ENCODE results near the gene GNA14.

GNA14 gene

GRCh38 chr9:77518688-77519087 is 129.4 kb downstream of the GNA14 start:
- H3K4me1 ChIP-seq (ENCODE audit: control insufficient read depth, insufficient read depth, low read length): no peaks in the 10 kb centered on the region
- no peaks in the 10 kb centered on the region for H3K9me3 ChIP-seq (ENCODE audit: control insufficient read depth, low read length)
- no peaks in the 10 kb centered on the region for H3K27me3 ChIP-seq (ENCODE audit: control insufficient read depth, insufficient read depth, low read length, poor library complexity, severe bottlenecking)
- WGBS, 2 experiments: 100% methylated on average over 1 of the region's 1 CpG; no CpG with 5 or more reads in 1 of the 2 experiments
- H3K36me3 ChIP-seq (ENCODE audit: control insufficient read depth, insufficient read depth, low read length): no peaks in the 10 kb centered on the region
- H3K27ac ChIP-seq (ENCODE audit: insufficient read depth, low read depth, low read length, poor library complexity, severe bottlenecking): no peak overlapping the region
- no peak overlapping the region for H3K4me3 ChIP-seq (ENCODE audit: insufficient read depth, low read depth, low read length)

- no peaks in the 10 kb centered on the region for H3K4me1 ChIP-seq (ENCODE audit: control insufficient read depth, insufficient read depth, low read length)
- no peak overlapping the region for H3K4me3 ChIP-seq (ENCODE audit: insufficient read depth, low read depth, low read length)
- 79 to 85% methylated on average over 6 of the region's 6 CpGs for WGBS, 2 experiments
- no peak overlapping the region for H3K27ac ChIP-seq (ENCODE audit: insufficient read depth, low read depth, low read length, poor library complexity, severe bottlenecking)
- H3K36me3 ChIP-seq (ENCODE audit: control insufficient read depth, insufficient read depth, low read length): no peaks in the 10 kb centered on the region
- H3K27me3 ChIP-seq (ENCODE audit: control insufficient read depth, insufficient read depth, low read length, poor library complexity, severe bottlenecking): no peaks in the 10 kb centered on the region
- H3K9me3 ChIP-seq (ENCODE audit: control insufficient read depth, low read length): no peaks in the 10 kb centered on the region
Measured at GRCh38 chr9:77516781-77517180, 131.3 kb downstream of the GNA14 start.

GRCh38 chr9:77514886-77515711 is 133.0 kb downstream of the GNA14 start:
- Histone ChIP-seq H3K36me3 (ENCODE audit: control insufficient read depth, insufficient read depth, low read length) (no peaks in the 10 kb centered on the region), H3K27ac (ENCODE audit: insufficient read depth, low read depth, low read length, poor library complexity, severe bottlenecking) (no peak overlapping the region), H3K4me1 (ENCODE audit: control insufficient read depth, insufficient read depth, low read length) (no peaks in the 10 kb centered on the region), H3K9me3 (ENCODE audit: control insufficient read depth, low read length) (no peaks in the 10 kb centered on the region), H3K4me3 (ENCODE audit: insufficient read depth, low read depth, low read length) (no peak overlapping the region), H3K27me3 (ENCODE audit: control insufficient read depth, insufficient read depth, low read length, poor library complexity, severe bottlenecking) (no peaks in the 10 kb centered on the region)
- WGBS, 2 experiments: 91 to 93% methylated on average over 9 of the region's 9 CpGs

GRCh38 chr9:77513457-77513856 is 134.7 kb downstream of the GNA14 start:
- no peaks in the 10 kb centered on the region for H3K36me3 ChIP-seq (ENCODE audit: control insufficient read depth, insufficient read depth, low read length)
- WGBS, 2 experiments: 94% methylated on average over 5 of the region's 5 CpGs
- no peak overlapping the region for H3K4me3 ChIP-seq (ENCODE audit: insufficient read depth, low read depth, low read length)
- no peaks in the 10 kb centered on the region for H3K4me1 ChIP-seq (ENCODE audit: control insufficient read depth, insufficient read depth, low read length)
- H3K27me3 ChIP-seq (ENCODE audit: control insufficient read depth, insufficient read depth, low read length, poor library complexity, severe bottlenecking): no peaks in the 10 kb centered on the region
- H3K27ac ChIP-seq (ENCODE audit: insufficient read depth, low read depth, low read length, poor library complexity, severe bottlenecking): no peak overlapping the region
- no peaks in the 10 kb centered on the region for H3K9me3 ChIP-seq (ENCODE audit: control insufficient read depth, low read length)

DNA sequence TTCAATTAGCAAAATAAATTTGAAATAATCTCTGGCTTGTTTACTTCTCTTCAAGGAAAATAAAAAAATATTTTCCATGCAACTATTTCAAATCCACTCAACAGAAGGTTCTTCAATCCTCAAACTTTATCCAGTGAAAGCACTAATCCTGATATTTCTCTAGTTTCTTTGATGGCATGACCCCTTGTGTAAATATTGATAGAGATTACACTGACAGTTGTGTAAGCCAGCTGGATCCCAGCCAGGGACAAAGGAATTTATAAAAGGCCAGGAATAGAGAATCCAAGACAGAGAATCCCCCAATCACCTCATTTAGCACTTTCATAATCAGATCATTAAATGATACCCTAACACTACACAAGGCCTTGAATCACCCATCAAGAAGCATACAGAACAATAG is 135.2 kb downstream of the GNA14 start:
- no peak overlapping the region for H3K27ac ChIP-seq (ENCODE audit: insufficient read depth, low read depth, low read length, poor library complexity, severe bottlenecking)
- no peaks in the 10 kb centered on the region for H3K9me3 ChIP-seq (ENCODE audit: control insufficient read depth, low read length)
- no peaks in the 10 kb centered on the region for H3K36me3 ChIP-seq (ENCODE audit: control insufficient read depth, insufficient read depth, low read length)
- H3K27me3 ChIP-seq (ENCODE audit: control insufficient read depth, insufficient read depth, low read length, poor library complexity, severe bottlenecking): no peaks in the 10 kb centered on the region
- no peaks in the 10 kb centered on the region for H3K4me1 ChIP-seq (ENCODE audit: control insufficient read depth, insufficient read depth, low read length)
- H3K4me3 ChIP-seq (ENCODE audit: insufficient read depth, low read depth, low read length): no peak overlapping the region

GRCh38 chr9:77511525-77511924 is 136.6 kb downstream of the GNA14 start:
- Histone ChIP-seq H3K4me3 (ENCODE audit: insufficient read depth, low read depth, low read length) (no peak overlapping the region), H3K27me3 (ENCODE audit: control insufficient read depth, insufficient read depth, low read length, poor library complexity, severe bottlenecking) (no peaks in the 10 kb centered on the region), H3K4me1 (ENCODE audit: control insufficient read depth, insufficient read depth, low read length) (no peaks in the 10 kb centered on the region), H3K27ac (ENCODE audit: insufficient read depth, low read depth, low read length, poor library complexity, severe bottlenecking) (no peak overlapping the region), H3K36me3 (ENCODE audit: control insufficient read depth, insufficient read depth, low read length) (no peaks in the 10 kb centered on the region), H3K9me3 (ENCODE audit: control insufficient read depth, low read length) (no peaks in the 10 kb centered on the region)
- 85 to 88% methylated on average over 3 of the region's 3 CpGs for WGBS, 2 experiments

- H3K27ac ChIP-seq (ENCODE audit: insufficient read depth, low read depth, low read length, poor library complexity, severe bottlenecking): no peak overlapping the region
Measured at GRCh38 chr9:77510666-77511065, 137.5 kb downstream of the GNA14 start.

DNA sequence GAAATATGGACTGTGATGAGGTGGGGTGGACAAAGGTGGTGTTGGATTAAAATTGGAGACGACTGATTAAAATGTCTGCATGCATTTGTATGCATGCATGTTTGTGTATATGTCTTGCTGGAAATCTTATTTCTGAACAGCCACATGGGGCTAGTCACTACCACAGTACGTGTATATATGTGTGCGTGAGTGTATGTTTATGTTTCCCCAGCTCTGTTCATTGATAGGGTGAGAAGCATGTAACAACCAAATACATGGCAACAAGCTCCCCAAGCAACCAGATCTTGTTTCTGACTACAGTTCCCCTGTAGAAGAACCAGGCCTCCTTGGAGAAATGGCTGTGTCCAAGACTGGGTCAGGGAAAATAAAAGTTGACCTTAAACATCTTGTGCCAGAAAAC is 139.7 kb downstream of the GNA14 start:
- WGBS, 2 experiments: 92 to 98% methylated on average over 3 of the region's 3 CpGs
- Histone ChIP-seq H3K9me3 (ENCODE audit: control insufficient read depth, low read length) (no peaks in the 10 kb centered on the region), H3K4me1 (ENCODE audit: control insufficient read depth, insufficient read depth, low read length) (no peaks in the 10 kb centered on the region), H3K27me3 (ENCODE audit: control insufficient read depth, insufficient read depth, low read length, poor library complexity, severe bottlenecking) (no peaks in the 10 kb centered on the region), H3K27ac (ENCODE audit: insufficient read depth, low read depth, low read length, poor library complexity, severe bottlenecking) (no peak overlapping the region), H3K36me3 (ENCODE audit: control insufficient read depth, insufficient read depth, low read length) (no peaks in the 10 kb centered on the region), H3K4me3 (ENCODE audit: insufficient read depth, low read depth, low read length) (no peak overlapping the region)

More at GRCh38 chr9:77510666-77511065, 137.5 kb downstream of the GNA14 start:
- Histone ChIP-seq H3K9me3 (ENCODE audit: control insufficient read depth, low read length) (no peaks in the 10 kb centered on the region), H3K36me3 (ENCODE audit: control insufficient read depth, insufficient read depth, low read length) (no peaks in the 10 kb centered on the region), H3K27me3 (ENCODE audit: control insufficient read depth, insufficient read depth, low read length, poor library complexity, severe bottlenecking) (no peaks in the 10 kb centered on the region), H3K4me3 (ENCODE audit: insufficient read depth, low read depth, low read length) (no peak overlapping the region), H3K4me1 (ENCODE audit: control insufficient read depth, insufficient read depth, low read length) (no peaks in the 10 kb centered on the region)
- WGBS, 2 experiments: 95 to 97% methylated on average over 3 of the region's 3 CpGs

DNA sequence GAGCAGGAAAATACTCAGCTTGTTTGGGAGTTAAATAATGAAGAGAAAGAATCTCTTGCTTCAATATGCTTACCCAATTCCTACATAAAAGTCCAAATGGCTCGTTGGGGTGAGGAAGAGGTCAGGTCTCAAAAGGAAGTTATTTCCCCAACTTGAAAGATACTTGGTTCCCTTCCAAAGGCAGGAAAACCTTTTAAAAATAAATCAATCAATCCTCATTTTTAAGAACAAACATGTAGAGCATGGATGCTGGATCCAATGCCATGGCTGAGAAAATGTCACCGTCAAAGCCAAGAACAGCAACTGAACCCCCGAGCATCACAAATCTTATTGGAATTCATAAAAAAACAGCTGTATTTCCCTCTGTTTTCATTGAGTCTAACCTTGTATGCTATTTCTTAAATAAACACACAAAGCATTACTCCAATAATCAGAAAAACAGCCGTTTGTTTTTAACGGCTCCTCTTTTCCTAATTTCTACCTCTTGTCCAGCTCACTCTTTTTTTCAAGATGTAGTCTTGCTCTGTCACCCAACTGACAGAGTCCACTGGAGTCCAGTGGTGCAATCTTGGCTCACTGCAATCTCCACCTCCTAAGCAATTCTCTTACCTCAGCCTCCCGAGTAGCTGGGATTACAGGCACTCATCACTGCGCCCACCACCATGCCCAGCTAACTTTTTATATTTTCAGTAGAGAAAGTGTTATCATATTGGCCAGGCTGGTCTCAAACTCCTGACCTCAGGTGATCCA is 140.7 kb downstream of the GNA14 start:
- Histone ChIP-seq H3K9me3 (ENCODE audit: control insufficient read depth, low read length) (no peaks in the 10 kb centered on the region), H3K27ac (ENCODE audit: insufficient read depth, low read depth, low read length, poor library complexity, severe bottlenecking) (no peak overlapping the region), H3K4me3 (ENCODE audit: insufficient read depth, low read depth, low read length) (no peak overlapping the region), H3K27me3 (ENCODE audit: control insufficient read depth, insufficient read depth, low read length, poor library complexity, severe bottlenecking) (no peaks in the 10 kb centered on the region), H3K4me1 (ENCODE audit: control insufficient read depth, insufficient read depth, low read length) (peaks cover 7% of the 10 kb centered on the region), H3K36me3 (ENCODE audit: control insufficient read depth, insufficient read depth, low read length) (no peaks in the 10 kb centered on the region)
- 86 to 87% methylated on average over 7 of the region's 7 CpGs for WGBS, 2 experiments

GRCh38 chr9:77505232-77505631 is 142.9 kb downstream of the GNA14 start:
- H3K9me3 ChIP-seq (ENCODE audit: control insufficient read depth, low read length): no peaks in the 10 kb centered on the region
- peaks cover 8% of the 10 kb centered on the region for H3K4me1 ChIP-seq (ENCODE audit: control insufficient read depth, insufficient read depth, low read length)
- no peaks in the 10 kb centered on the region for H3K36me3 ChIP-seq (ENCODE audit: control insufficient read depth, insufficient read depth, low read length)
- WGBS, 2 experiments: 96 to 97% methylated on average over 5 of the region's 5 CpGs
- H3K4me3 ChIP-seq (ENCODE audit: insufficient read depth, low read depth, low read length): no peak overlapping the region
- no peak overlapping the region for H3K27ac ChIP-seq (ENCODE audit: insufficient read depth, low read depth, low read length, poor library complexity, severe bottlenecking)
- H3K27me3 ChIP-seq (ENCODE audit: control insufficient read depth, insufficient read depth, low read length, poor library complexity, severe bottlenecking): no peaks in the 10 kb centered on the region

Data from ectodermal cell (in vitro differentiated cells).